GM18861 (cell line): ENCODE data around the gene NUP88.

Experiments used
- ATAC-seq: cut with Tn5 transposase; IDR thresholded peaks from one replicate; pipeline ENCODE4 v1.9.1; 2021; ENCODE audit not compliant: unreplicated experiment

Gene NUP88

GRCh38 chr17:5419959-5420653 lies 644 bp upstream of the NUP88 start, which contains the start of gene RPAIN:
Gene RPAIN, plus strand, starts transcription at chr17:5420182. Its CDS starts 29 bp downstream, at chr17:5420211.
- peak; percentile 34 for ATAC-seq

- ATAC-seq, result peak; percentile 44
Observed at GRCh38 chr17:5418858-5419355, 555 bp downstream of the NUP88 start.

- ATAC-seq, result no peak
Observed at GRCh38 chr17:5416901-5417300, 2.6 kb downstream of the NUP88 start.

GRCh38 chr17:5413682-5414081 lies 5.8 kb downstream of the NUP88 start:
- no peak for ATAC-seq

- ATAC-seq, result no peak
Observed at GRCh38 chr17:5410594-5411272, 8.7 kb downstream of the NUP88 start.

- no peak for ATAC-seq
Observed at GRCh38 chr17:5408186-5408585, 11.3 kb downstream of the NUP88 start.

GRCh38 chr17:5405400-5405799 lies 14.1 kb downstream of the NUP88 start:
- ATAC-seq, result no peak

GRCh38 chr17:5399767-5400166 lies 19.7 kb downstream of the NUP88 start:
- no peak for ATAC-seq

- ATAC-seq, result no peak
Observed at GRCh38 chr17:5396612-5397011, 22.9 kb downstream of the NUP88 start.

GRCh38 chr17:5391678-5392077 lies 27.8 kb downstream of the NUP88 start:
- ATAC-seq, result no peak

- no peak for ATAC-seq
Observed at GRCh38 chr17:5381542-5381941, 37.9 kb downstream of the NUP88 start.

GRCh38 chr17:5380491-5381135 lies 38.8 kb downstream of the NUP88 start:
- no peak for ATAC-seq

GRCh38 chr17:5379351-5380107 lies 39.9 kb downstream of the NUP88 start:
- no peak for ATAC-seq

- no peak for ATAC-seq
Observed at GRCh38 chr17:5378566-5379207, 40.8 kb downstream of the NUP88 start.

GRCh38 chr17:5373112-5373511 lies 46.4 kb downstream of the NUP88 start:
- ATAC-seq, result no peak

GRCh38 chr17:5370411-5370810 lies 49.1 kb downstream of the NUP88 start:
- no peak for ATAC-seq

GRCh38 chr17:5365831-5366230 lies 53.6 kb downstream of the NUP88 start:
- ATAC-seq, result no peak

GRCh38 chr17:5364696-5365095 lies 54.8 kb downstream of the NUP88 start:
- no peak for ATAC-seq

GRCh38 chr17:5364156-5364555 lies 55.3 kb downstream of the NUP88 start:
- no peak for ATAC-seq

GRCh38 chr17:5362162-5362811 lies 57.2 kb downstream of the NUP88 start:
- ATAC-seq, result no peak
